H9 (cell line): ENCODE measurements around the gene PRDM11. TPM values are rescaled to one million over a fixed set of nuclear protein-coding genes. Genes with fewer than 3 reads are reported as not detected.

Source experiments
- DNase-seq: peaks from one replicate; pipeline ENCODE4 v3.0.0-alpha.2; 2017
- H2AFZ ChIP-seq: one replicate; pipeline ENCODE4 v1.6.1; 2013; ENCODE audit warnings: mild to moderate bottlenecking, low read length, control low read depth, moderate library complexity
- H2AK5ac ChIP-seq: 2 replicates; pipeline ENCODE4 v1.6.1; 2013; ENCODE audit warnings: low read length, control low read depth, mixed read lengths; ENCODE audit not compliant: insufficient read length
- H2BK120ac ChIP-seq: one replicate; pipeline ENCODE4 v1.6.1; 2013; ENCODE audit warnings: low read depth, mild to moderate bottlenecking, low read length, control low read depth, inconsistent platforms; ENCODE audit not compliant: poor library complexity, severe bottlenecking
- H2BK12ac ChIP-seq: 2 replicates; pipeline ENCODE4 v1.6.1; 2013; ENCODE audit warnings: low read length, control low read depth, mixed read lengths, low read depth; ENCODE audit not compliant: insufficient read length
- H2BK15ac ChIP-seq: 2 replicates; pipeline ENCODE4 v1.6.1; 2013; ENCODE audit warnings: low read depth, low read length, control low read depth
- H2BK20ac ChIP-seq: one replicate; pipeline ENCODE4 v1.6.1; 2013; ENCODE audit warnings: low read depth, mild to moderate bottlenecking, low read length, control low read depth, inconsistent platforms; ENCODE audit not compliant: poor library complexity, severe bottlenecking
- H2BK5ac ChIP-seq: 2 replicates; pipeline ENCODE4 v1.6.1; 2013; ENCODE audit warnings: low read length, control low read depth, mixed read lengths; ENCODE audit not compliant: insufficient read length
- H3K14ac ChIP-seq: 2 replicates; pipeline ENCODE4 v1.6.1; 2013; ENCODE audit warnings: low read length, control low read depth; ENCODE audit not compliant: insufficient read depth
- H3K18ac ChIP-seq: 2 replicates; pipeline ENCODE4 v1.6.1; 2013; ENCODE audit warnings: low read depth, mild to moderate bottlenecking, mixed read lengths, low read length, control low read depth; ENCODE audit not compliant: insufficient read length
- H3K23ac ChIP-seq: 2 replicates; pipeline ENCODE4 v1.6.1; 2013; ENCODE audit warnings: low read length, control low read depth, mixed read lengths, low read depth; ENCODE audit not compliant: insufficient read length
- H3K23me2 ChIP-seq: 2 replicates; pipeline ENCODE4 v1.6.1; 2013; ENCODE audit warnings: low read depth, mild to moderate bottlenecking, mixed read lengths, low read length, control low read depth; ENCODE audit not compliant: insufficient read length, poor library complexity, severe bottlenecking
- H3K27ac ChIP-seq: 2 replicates; pipeline ENCODE4 v1.5.1; 2013; ENCODE audit warnings: low read length, control low read depth, mixed read lengths, low read depth; ENCODE audit not compliant: insufficient read length
- H3K27me3 ChIP-seq: 2 replicates; pipeline ENCODE4 v1.6.1; 2013; ENCODE audit warnings: low read length, control low read depth, inconsistent platforms; ENCODE audit not compliant: insufficient read depth
- H3K4ac ChIP-seq: 2 replicates; pipeline ENCODE4 v1.6.1; 2013; ENCODE audit warnings: low read depth, mild to moderate bottlenecking, control low read depth, inconsistent platforms, low read length, moderate library complexity
- H3K4me1 ChIP-seq: 2 replicates; pipeline ENCODE4 v1.6.1; 2013; ENCODE audit warnings: low read length, control low read depth, inconsistent platforms; ENCODE audit not compliant: insufficient read depth
- H3K4me2 ChIP-seq: 2 replicates; pipeline ENCODE4 v1.6.1; 2013; ENCODE audit warnings: low read length, control low read depth, mixed read lengths; ENCODE audit not compliant: insufficient read length, insufficient read depth
- H3K56ac ChIP-seq: 2 replicates; pipeline ENCODE4 v1.6.1; 2013; ENCODE audit warnings: low read depth, mild to moderate bottlenecking, mixed read lengths, low read length, control low read depth; ENCODE audit not compliant: insufficient read length
- H3K79me1 ChIP-seq: 2 replicates; pipeline ENCODE4 v1.6.1; 2013; ENCODE audit warnings: low read depth, mild to moderate bottlenecking, moderate library complexity, low read length, control low read depth, inconsistent platforms; ENCODE audit not compliant: insufficient read depth, poor library complexity, severe bottlenecking
- H3K79me2 ChIP-seq: 2 replicates; pipeline ENCODE4 v1.6.1; 2013; ENCODE audit warnings: low read length, control low read depth, inconsistent platforms; ENCODE audit not compliant: insufficient read depth
- H3K9ac ChIP-seq: 2 replicates; pipeline ENCODE4 v1.6.1; 2013; ENCODE audit warnings: low read length, control low read depth, mixed read lengths; ENCODE audit not compliant: insufficient read length; ENCODE audit errors: extremely low read depth
- H3K9me3 ChIP-seq: one replicate; pipeline ENCODE4 v1.6.1; 2013; ENCODE audit warnings: low read depth, low read length, inconsistent platforms; ENCODE audit not compliant: control insufficient read depth
- H3T11ph ChIP-seq: one replicate; pipeline ENCODE4 v1.6.1; 2013; ENCODE audit warnings: mild to moderate bottlenecking, low read length, control low read depth, inconsistent platforms
- H4K20me1 ChIP-seq: one replicate; pipeline ENCODE4 v1.6.1; 2013; ENCODE audit not compliant: control insufficient read depth, insufficient read length, insufficient read depth
- H4K5ac ChIP-seq: 2 replicates; pipeline ENCODE4 v1.6.1; 2013; ENCODE audit warnings: low read depth, mild to moderate bottlenecking, mixed read lengths, low read length, control low read depth; ENCODE audit not compliant: insufficient read length
- H4K8ac ChIP-seq: replicated peaks from 2 replicates; pipeline ENCODE4 v1.6.1; 2013; ENCODE audit warnings: low read length, control low read depth, mixed read lengths, low read depth; ENCODE audit not compliant: insufficient read length
- H4K91ac ChIP-seq: 2 replicates; pipeline ENCODE4 v1.6.1; 2013; ENCODE audit warnings: low read depth, mild to moderate bottlenecking, moderate library complexity, mixed read lengths, low read length, control low read depth; ENCODE audit not compliant: insufficient read length
- H3K27ac Mint-ChIP-seq, 3 experiments: 2 replicates in 2 of 3; 3 replicates in 1 of 3; pipeline ENCODE4 v1.8.0; 2020 to 2021; ENCODE audit warnings: mixed read lengths in 3 of 3, mild to moderate bottlenecking in 1 of 3, moderate library complexity in 1 of 3
- H3K27me3 Mint-ChIP-seq: 2 replicates; pipeline ENCODE4 v1.8.0; 2021; ENCODE audit warnings: low read depth, mild to moderate bottlenecking, moderate library complexity, mixed read lengths
- H3K36me3 Mint-ChIP-seq, 3 experiments: 2 replicates in 2 of 3; 3 replicates in 1 of 3; pipeline ENCODE4 v1.8.0; 2020 to 2021; ENCODE audit warnings: low read depth in 3 of 3, mixed read lengths in 3 of 3; ENCODE audit not compliant: insufficient read depth in 1 of 3
- H3K4me1 Mint-ChIP-seq, 2 experiments: 2 replicates each; pipeline ENCODE4 v1.8.0; 2020; ENCODE audit warnings: mixed read lengths in 2 of 2
- H3K4me3 Mint-ChIP-seq, 2 experiments: 2 replicates in 1 of 2; 3 replicates in 1 of 2; pipeline ENCODE4 v1.8.0; 2020 to 2021; ENCODE audit warnings: mild to moderate bottlenecking in 2 of 2, mixed read lengths in 2 of 2, moderate library complexity in 1 of 2
- H3K9me3 Mint-ChIP-seq, 2 experiments: 2 replicates in 1 of 2; 3 replicates in 1 of 2; pipeline ENCODE4 v1.8.0; 2020; ENCODE audit warnings: mild to moderate bottlenecking in 2 of 2, mixed read lengths in 2 of 2, moderate library complexity in 1 of 2
- WGBS: extraction: QIAGEN DNeasy Blood & Tissue Kit; methylation state at CpG from one replicate; pipeline ENCODE4 v1.1.7; 2013; ENCODE audit warnings: missing lambda C conversion rate, low lambda C conversion rate, mixed read lengths; ENCODE audit not compliant: insufficient read length; ENCODE audit errors: extremely low coverage; 5-methylcytosine and 5-hydroxymethylcytosine counted together
- total RNA-seq: library from RNA; stranded (reverse); gene quantifications from 2 replicates; pipeline ENCODE4 v1.2.1, GENCODE V29; 2021
- TF ChIP-seq, protein P1 (sequence below): fragments of 200-600 bp; sonication (generic); conservative IDR thresholded peaks from 3 replicates; pipeline ENCODE4 v1.8.0; 2021; ENCODE audit warnings: antibody characterized with exemption, mild to moderate bottlenecking

The PRDM11 gene
- total RNA-seq, 1 experiment from 2014 or later: 11.5 TPM

GRCh38 chr11:45215098-45215865, 68.8 kb downstream of the PRDM11 start:
- H2BK20ac ChIP-seq: no peak overlapping the region
- Mint-ChIP-seq H3K9me3 (no peaks in the 10 kb centered on the region), H3K27ac (no peak overlapping the region; a peak in 1 of 7 replicates), H3K4me1 (peaks cover 2 to 8% of the 10 kb centered on the region in 2 experiments), H3K27me3 (no peaks in the 10 kb centered on the region; the same call in none of the 2 replicates), H3K4me3 (no peak overlapping the region), H3K36me3 (peaks cover 0 to 4% (median 0%) of the 10 kb centered on the region in 3 experiments; a peak in 2 of 7 replicates)
- H3K23ac ChIP-seq: no peak overlapping the region
- H4K5ac ChIP-seq: no peak overlapping the region
- no peak overlapping the region for H3K9ac ChIP-seq
- no peaks in the 10 kb centered on the region for H3K9me3 ChIP-seq
- TF ChIP-seq, protein P1, sequence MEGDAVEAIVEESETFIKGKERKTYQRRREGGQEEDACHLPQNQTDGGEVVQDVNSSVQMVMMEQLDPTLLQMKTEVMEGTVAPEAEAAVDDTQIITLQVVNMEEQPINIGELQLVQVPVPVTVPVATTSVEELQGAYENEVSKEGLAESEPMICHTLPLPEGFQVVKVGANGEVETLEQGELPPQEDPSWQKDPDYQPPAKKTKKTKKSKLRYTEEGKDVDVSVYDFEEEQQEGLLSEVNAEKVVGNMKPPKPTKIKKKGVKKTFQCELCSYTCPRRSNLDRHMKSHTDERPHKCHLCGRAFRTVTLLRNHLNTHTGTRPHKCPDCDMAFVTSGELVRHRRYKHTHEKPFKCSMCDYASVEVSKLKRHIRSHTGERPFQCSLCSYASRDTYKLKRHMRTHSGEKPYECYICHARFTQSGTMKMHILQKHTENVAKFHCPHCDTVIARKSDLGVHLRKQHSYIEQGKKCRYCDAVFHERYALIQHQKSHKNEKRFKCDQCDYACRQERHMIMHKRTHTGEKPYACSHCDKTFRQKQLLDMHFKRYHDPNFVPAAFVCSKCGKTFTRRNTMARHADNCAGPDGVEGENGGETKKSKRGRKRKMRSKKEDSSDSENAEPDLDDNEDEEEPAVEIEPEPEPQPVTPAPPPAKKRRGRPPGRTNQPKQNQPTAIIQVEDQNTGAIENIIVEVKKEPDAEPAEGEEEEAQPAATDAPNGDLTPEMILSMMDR: no peak
- no peak overlapping the region for H2AFZ ChIP-seq
- H2BK5ac ChIP-seq: no peak overlapping the region
- H3T11ph ChIP-seq: no peak overlapping the region
- H3K4ac ChIP-seq: no peak overlapping the region
- H2BK120ac ChIP-seq: no peak overlapping the region
- H4K20me1 ChIP-seq: no peaks in the 10 kb centered on the region
- H3K56ac ChIP-seq: no peak overlapping the region
- H3K4me2 ChIP-seq: no peak overlapping the region
- no peak for DNase-seq
- H2AK5ac ChIP-seq: no peak overlapping the region
- no peak overlapping the region for H4K91ac ChIP-seq
- H4K8ac ChIP-seq: no peak overlapping the region
- H2BK12ac ChIP-seq: no peak overlapping the region
- H3K79me1 ChIP-seq: no peaks in the 10 kb centered on the region
- no CpG with 5 or more reads among the region's 4 CpGs for WGBS
- no peaks in the 10 kb centered on the region for H3K4me1 ChIP-seq
- H3K14ac ChIP-seq: no peak overlapping the region
- no peaks in the 10 kb centered on the region for H3K23me2 ChIP-seq
- H3K27ac ChIP-seq: no peak overlapping the region
- H2BK15ac ChIP-seq: no peak overlapping the region
- no peaks in the 10 kb centered on the region for H3K27me3 ChIP-seq
- no peak overlapping the region for H3K18ac ChIP-seq
- H3K79me2 ChIP-seq: no peaks in the 10 kb centered on the region
